Measurements from ENCODE around the gene UCK1.

UCK1 gene

DNA sequence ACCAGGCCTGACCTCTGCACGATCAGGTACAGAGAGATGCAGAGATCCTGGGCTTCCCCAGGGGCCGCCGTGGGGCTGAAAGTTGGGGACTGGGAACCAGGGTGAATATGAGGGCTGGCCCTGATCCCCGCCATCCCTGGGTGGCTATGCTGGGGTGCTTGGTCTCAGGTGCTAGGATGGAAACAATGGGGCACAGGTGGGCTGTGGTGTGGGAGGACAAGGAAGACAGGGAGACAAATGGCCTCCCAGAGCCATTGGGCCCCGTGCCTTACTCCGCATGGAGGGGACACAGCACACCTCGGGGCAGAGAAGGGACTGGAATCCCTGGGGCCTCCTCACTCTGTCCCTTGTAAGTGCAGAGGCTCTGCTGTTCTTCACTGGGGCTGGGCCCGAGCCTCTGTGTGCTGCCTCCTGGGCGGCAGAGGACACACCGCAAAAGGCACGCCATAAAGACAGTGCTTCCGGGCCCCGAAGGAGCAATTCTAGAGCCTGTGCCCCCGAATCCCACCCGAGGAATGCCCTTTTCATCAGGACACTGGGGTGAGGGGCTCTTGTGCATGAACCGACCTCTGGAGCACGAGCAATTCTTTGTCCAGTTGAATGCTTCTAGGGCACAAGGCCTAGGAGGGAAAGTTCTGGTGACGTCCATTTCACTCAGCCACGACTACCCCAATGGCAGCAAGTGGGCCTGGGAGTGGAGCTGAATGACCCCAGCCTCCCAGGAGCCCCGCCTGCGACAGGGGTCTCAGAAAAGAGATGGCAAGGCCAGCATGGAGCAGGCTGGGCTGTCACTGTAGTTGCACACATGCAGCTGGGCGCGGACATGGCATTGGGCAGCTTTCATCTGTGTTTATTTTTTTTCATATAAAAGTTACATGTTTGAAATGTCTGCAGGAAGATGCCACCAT, 45.1 kb upstream of the UCK1 start:
- no peak for TF ChIP-seq CTCF (IDR thresholded peaks at IDR 0.05; ENCODE audit: insufficient read depth, missing control alignments)
- DNase-seq (ENCODE audit: insufficient read length, low spot score), result no peak

DNA sequence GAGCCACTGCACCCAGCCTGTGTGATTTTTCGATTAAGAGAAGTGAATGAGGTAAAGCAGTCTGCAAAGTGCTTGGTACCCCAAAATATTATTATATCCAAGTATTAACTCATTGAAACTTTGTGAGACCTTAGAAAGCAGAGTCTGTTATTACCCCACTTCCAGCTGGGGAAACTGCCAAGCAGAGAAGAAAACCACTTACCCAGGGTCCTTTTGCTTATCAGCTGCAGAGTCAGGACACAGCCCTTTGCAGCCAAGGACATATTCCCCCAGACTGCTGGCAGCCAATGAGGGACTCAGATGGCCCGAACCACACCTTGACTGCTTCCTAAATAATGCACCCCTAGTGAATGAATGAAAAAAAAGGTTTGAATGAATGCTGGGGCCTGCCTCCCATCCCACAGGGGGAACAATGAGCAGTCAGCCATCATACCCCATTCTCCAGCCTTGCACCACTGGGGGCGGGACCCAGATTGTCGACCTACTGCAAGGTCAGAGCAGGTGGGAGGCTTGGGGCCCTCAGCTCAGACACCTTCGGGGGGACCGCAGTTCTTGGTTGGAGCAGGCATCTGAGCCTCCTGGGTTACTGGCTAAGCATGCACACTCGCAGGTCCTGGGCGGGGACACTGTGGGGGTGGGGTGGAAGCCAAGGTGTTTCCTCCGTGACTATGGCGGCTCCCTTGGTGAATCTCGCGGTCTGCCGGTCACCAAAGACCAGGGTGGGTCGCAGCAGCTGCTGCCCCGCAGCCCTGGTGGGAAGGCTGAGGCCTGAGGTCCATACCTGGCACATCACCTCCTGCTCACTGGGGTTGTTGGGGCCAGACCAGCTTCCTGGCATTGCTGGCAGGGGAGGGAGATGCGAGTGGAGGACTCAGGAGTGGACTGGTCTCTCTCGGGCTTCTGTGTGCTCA, 43.9 kb upstream of the UCK1 start:
- no peak for FAIRE-seq
- TF ChIP-seq CTCF (IDR thresholded peaks at IDR 0.05; ENCODE audit: insufficient read depth, missing control alignments), result no peak
- no peak for DNase-seq (ENCODE audit: insufficient read length, low spot score)

More for the DNA sequence above, 45.1 kb upstream of the UCK1 start:
- no peak for FAIRE-seq

GRCh38 chr9:131567910-131568309, 36.8 kb upstream of the UCK1 start:
- TF ChIP-seq CTCF (IDR thresholded peaks at IDR 0.05; ENCODE audit: insufficient read depth, missing control alignments), result no peak
- no peak for DNase-seq (ENCODE audit: insufficient read length, low spot score)
- no peak for FAIRE-seq

- DNase-seq (ENCODE audit: insufficient read length, low spot score), result no peak
- no peak for TF ChIP-seq CTCF (IDR thresholded peaks at IDR 0.05; ENCODE audit: insufficient read depth, missing control alignments)
- FAIRE-seq, result no peak
Observed at GRCh38 chr9:131566158-131566557, 35.1 kb upstream of the UCK1 start.

DNA sequence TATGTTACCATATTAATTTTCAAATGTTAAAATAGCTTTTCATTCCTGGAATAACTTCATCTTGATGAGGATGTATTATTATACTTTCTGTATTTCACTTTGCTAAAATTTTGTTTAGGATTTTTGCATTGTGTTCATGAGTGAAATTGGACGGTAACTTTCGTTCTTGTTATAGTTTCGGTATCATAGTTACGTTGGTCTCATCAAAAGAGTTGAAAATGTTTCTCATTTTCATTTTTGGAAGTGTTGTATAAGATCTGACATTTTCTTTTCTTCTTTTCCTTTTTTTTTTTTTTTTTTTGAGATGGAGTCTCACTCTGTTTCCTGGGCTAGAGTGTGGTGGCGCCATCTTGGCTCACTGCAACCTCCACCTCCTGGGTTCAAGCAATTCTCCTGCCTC, 34.3 kb upstream of the UCK1 start:
- DNase-seq (ENCODE audit: insufficient read length, low spot score) (no peak), FAIRE-seq (no peak)
- TF ChIP-seq CTCF (IDR thresholded peaks at IDR 0.05; ENCODE audit: insufficient read depth, missing control alignments), result no peak

DNA sequence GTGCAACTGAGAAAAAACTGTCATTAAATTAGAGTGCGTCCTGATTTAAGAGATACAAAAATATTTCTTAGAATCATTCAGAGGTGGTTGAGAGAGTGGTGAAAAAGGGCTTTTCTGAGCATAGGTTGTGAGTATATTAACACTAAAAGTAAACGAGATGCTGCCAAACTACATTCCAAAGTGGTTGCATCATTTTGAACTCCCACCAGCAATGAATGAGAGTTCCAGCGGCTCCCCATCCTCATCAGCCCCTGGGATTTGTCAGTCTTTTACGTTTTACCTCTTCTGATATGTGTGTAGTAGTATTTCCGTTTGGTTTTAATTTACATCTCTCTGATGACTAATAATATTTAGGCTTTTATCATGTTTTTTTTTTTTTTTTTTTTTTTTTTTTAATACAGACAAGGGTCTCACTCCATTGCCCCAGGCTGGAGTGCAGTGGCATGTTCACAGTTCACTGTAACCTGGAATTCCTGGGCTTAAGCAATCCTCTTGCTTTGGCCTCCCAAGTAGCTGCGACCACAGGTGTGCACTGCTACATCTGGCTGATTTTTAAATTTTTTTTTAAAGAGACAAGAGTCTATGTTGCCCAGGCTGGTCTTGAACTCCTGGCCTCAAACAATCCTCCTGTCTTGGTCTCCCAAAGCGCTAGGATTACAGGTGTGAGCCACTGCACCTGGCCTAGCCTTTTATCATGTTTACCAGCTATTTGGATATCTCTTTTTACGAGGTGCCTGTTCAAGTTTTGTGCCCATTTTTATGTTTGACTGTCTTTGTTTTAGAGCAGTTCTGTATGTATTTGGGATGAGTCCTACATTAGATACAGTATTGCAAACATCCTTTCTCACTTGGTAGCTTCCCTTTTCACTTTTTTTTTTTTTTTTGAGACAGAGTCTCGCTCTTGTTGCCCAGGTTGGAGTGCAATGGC, 31.2 kb upstream of the UCK1 start:
- DNase-seq (ENCODE audit: insufficient read length, low spot score), result no peak
- no peak for FAIRE-seq
- TF ChIP-seq CTCF (IDR thresholded peaks at IDR 0.05; ENCODE audit: insufficient read depth, missing control alignments), result no peak
